ENCODE data around the gene RASL10A.
A peak's percentile ranks its signal among the peaks of the same experiment; 100 is the strongest.

RASL10A gene

GRCh38 chr22:29316141-29316828 lies 788 bp upstream of the RASL10A start:
- DNase-seq = no peak

DNA sequence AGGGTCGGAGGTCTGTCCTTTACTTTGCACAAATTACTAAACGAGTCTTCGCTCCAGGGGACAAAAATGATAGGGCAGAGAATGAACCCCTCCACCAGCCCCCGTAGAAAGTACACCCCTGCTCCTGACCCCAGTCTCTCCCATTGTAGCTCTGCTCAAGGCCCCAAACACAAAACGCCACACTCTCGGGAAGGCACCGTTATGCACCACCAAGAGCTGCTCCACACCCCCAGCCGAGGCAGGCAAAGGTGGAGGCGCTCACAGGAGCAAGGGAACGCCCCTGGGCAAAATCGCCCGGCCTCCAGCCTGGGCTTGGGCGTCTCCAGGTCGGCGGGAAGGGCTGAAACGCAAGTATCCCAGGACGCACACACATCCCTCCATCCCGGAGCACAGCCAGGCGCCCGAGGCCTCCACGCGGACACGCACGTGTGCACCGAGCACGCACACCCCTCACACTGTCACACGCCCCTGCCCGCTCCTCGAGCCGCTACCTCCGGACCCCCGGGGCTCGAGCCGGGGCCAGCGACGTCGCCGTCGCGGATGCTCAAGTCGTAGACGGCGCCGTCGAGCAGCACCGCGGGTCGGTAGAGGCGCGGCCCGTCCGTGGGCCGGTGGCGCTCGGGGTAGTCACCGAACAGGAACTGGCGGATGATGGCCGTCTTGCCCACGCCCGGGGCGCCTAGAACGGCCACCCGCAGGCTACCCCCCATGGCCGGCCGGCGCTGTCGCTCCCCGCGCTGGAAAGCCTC lies 786 bp downstream of the RASL10A start:
- no peak for DNase-seq

GRCh38 chr22:29313576-29314466 lies 1.7 kb downstream of the RASL10A start:
- no peak for DNase-seq

DNA sequence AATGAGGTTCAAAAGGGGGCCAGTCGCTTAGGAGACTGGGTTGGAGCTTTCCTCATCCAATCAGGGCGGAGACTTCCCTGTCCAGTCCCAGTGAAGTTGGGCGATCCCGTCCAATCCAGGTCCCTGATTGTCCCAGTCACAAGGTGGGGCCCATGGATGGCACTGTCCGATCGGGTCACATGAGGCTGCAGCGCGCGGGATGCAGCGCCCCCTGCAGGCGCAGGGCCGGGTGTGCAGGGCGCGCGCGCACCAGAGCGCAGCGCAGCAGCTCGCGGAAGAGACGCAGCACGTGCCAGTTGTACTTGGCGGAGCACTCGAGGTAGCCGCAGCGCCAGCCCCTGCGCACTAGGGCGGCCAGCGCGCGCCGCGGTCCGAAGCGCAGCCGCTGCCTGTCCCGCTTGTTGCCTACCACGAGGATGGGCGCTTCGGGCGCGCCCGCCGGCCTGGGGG lies 2.3 kb downstream of the RASL10A start:
- DNase-seq = peak; percentile 53

DNA sequence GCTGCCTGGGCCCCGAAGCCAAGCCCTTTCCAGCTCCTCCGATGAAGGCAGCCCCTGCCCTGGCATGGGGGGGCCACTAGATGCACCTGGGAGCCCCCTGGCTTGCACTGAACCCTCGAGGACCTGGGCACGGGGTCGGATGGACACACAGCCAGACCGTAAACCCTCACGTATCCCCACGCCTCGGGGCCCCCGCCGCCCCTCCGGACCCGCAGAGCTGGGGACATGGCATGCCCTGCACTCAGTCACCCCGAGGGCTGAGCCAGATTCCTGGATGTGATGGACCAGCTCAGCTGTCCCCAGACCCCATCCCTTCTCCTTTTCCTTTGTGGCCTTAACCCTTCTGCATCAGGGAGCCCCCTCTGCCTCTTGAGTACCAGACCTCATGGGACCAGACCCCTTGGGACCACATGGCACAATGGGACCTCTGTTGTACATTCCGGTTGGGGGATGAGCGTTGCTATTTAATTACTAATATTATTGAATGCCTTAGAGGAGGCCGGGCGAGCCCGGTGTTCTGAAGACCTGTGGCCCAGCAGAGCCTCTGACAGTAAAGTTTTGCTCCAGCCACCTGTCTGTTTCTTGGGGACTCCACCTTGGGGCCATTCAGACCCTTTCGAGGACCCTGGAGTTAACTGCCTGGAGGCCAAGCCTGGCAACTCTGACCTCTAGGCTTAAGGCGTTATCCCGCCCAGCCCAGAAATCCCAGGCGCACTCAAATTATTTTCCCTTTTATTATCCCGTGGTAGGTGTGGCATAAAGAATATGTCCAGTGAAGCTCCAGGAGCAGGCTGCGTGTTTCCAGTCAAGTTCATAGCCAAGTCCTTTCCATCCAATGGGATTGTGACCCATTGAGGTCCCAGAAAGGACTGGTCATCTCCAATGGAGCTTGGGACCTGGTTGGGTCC lies 3.0 kb downstream of the RASL10A start:
- no peak for DNase-seq

GRCh38 chr22:29311464-29312217 lies 3.9 kb downstream of the RASL10A start:
- DNase-seq = no peak

DNA sequence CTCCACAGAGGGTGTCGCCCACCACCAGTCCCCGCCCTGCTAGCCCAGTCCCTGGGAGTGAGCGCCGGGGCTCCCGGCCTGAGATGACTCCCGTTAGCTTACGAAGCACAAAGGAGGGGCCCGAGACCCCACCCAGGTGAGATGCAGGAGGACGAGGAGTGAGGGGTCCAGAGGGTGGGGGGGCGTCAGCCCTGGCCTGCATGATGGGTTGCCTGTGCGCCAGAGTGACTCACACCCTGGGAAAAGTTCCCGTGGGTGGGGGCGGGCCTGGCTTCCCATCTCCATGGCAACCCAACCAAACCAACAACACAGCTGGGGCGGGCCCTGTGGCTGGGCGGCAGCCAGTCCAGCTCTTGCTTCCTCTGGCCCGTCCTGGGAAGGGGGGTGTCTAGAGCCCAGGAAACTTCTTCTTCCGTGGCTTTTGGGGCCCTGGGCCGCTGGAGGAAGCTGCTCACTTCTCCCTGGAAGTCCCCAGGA lies 4.6 kb downstream of the RASL10A start:
- peak; percentile 80 for DNase-seq

GRCh38 chr22:29310065-29310862 lies 5.2 kb downstream of the RASL10A start:
- no peak for DNase-seq

- DNase-seq = no peak
Measured at GRCh38 chr22:29309332-29310064, 6.0 kb downstream of the RASL10A start.

- peak; percentile 63 for DNase-seq
Measured at GRCh38 chr22:29308791-29309262, 6.7 kb downstream of the RASL10A start.

DNA sequence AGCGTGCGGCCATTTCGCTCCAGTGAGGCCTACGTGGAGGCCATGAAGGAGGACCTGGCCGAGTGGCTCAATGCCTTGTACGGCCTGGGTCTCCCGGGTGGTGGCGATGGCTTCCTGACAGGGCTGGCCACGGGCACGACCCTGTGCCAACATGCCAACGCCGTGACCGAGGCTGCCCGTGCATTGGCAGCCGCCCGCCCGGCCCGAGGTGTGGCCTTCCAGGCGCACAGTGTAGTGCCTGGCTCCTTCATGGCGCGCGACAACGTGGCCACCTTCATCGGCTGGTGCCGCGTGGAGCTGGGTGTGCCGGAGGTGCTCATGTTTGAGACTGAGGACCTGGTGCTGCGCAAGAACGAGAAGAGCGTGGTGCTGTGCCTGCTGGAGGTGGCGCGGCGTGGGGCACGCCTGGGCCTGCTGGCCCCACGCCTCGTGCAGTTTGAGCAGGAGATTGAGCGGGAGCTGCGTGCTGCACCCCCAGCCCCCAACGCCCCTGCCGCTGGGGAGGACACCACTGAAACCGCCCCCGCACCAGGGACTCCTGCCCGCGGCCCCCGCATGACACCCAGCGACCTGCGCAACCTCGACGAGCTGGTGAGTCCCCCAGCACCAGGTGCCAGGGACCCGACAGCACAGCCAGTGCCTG lies 7.2 kb downstream of the RASL10A start:
- no peak for DNase-seq

- no peak for DNase-seq
Measured at GRCh38 chr22:29307596-29308147, 7.8 kb downstream of the RASL10A start.

- DNase-seq = peak; percentile 59
Measured at GRCh38 chr22:29306835-29307595, 8.5 kb downstream of the RASL10A start.

- DNase-seq = peak; percentile 69
Measured at GRCh38 chr22:29306175-29306834, 9.2 kb downstream of the RASL10A start, which contains the start of gene GAS2L1. Gene GAS2L1, plus strand, starts transcription at chr22:29306650. Its CDS starts 1,456 bp downstream, at chr22:29308106.

DNA sequence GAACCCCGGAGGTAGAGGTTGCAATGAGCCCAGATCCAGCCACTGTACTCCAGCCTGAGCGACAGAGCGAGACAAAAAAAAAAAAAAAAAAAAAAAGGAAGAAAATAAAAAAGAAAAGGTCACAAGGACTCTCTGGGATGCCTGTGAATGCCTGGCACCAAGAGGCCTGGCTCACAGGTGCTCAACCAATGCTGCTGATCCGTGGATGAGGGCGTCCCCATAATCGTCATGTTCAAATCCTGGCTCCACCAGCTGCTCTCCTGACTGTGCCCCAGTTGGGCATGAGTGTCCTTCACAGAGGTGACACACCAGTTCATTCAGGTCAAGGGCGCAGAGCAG lies 9.7 kb downstream of the RASL10A start:
- DNase-seq = no peak

DNA sequence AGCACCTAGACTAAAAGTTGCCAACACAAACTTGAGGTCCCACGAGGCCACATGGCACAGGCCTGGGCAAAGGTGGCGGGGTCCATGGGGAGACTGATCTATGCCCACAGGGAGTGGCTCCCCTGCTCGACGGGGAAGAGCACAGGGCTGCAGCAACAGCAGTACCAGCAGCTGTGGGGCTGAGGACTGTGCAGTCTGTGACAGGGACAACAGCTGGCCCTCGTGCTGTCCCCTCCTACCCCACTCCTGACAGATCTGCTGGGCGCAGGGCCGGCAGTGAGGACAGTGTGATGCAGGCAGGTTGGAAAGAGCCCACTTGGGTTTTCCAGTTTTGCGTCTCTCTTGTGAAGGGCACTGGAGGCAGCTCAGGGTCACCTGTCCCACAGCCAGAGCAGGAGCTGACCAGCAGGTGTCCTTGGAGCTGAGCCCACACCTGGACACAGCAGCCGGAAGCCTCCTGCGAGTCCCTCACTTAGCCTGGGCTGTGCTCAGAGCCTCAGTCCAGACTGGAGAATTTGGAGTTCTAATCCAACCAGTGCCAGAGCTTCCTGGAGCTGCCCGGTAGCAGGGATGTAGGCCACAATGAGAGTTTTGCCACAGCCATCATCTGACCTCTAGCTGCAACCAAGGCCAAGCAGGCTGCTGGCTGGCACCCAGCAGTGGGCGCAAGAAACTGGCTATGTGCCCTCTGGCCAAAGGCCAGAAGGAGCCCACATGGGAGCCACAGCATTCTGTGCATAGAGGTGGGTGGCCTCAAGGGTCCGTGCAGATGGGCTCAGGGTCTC lies 12.6 kb downstream of the RASL10A start:
- no peak for DNase-seq

DNA sequence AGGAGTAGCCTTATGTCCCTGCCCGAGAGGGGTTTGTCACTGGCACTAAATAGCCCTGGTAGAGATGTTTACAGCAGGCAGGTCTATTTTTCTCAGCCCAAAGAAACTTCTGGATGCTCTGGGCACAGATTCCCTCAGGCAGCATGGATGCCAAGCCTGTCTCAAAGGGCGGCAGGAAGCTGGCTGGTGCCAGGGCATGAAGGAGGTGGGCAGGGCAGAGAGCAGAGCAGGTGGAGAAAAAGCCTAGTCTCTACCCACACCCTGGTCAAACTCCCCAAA lies 13.2 kb downstream of the RASL10A start:
- DNase-seq = no peak

All from stimulated activated CD8-positive, alpha-beta memory T cell treated with anti-CD3 and anti-CD28 coated beads, Interleukin-4, amount 100 ng/mL, for 48 hours (primary cell).